MM.1S (cell line): ENCODE measurements around the gene SYT9.

Source experiments
- EZH2phosphoT487 ChIP-seq: fragments of 300-600 bp; sonication (generic); IDR thresholded peaks from 2 replicates; pipeline ENCODE4 v1.6.1; 2018; ENCODE audit warnings: antibody characterized with exemption, low read length
- TF ChIP-seq, protein P1 (sequence below): fragments of 300-600 bp; sonication (generic); IDR thresholded peaks from 2 replicates; pipeline ENCODE4 v1.5.1; 2016; ENCODE audit warnings: antibody characterized with exemption, low read length, mixed read lengths

DNA sequence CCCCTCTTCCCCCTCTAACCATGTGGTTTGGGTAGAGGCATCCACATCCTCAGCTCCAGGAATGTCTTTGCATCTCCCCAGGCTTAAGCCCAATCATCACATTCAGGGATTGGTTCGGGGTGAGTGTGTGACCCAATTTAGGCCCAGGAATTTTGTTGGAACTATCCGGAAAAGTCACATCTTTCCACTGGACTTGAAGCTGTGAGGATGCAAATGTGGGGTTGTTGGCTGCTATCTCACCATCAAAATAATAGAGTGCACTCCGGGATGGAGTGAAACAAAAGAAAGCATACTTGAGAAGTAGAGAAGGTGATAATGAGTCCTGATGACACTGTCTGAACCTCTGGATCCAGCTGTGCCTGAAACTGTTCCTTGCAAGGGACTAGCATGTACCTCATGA lies 199.8 kb downstream of the SYT9 start:
- no peak for TF ChIP-seq EZH2phosphoT487
- TF ChIP-seq, protein P1, sequence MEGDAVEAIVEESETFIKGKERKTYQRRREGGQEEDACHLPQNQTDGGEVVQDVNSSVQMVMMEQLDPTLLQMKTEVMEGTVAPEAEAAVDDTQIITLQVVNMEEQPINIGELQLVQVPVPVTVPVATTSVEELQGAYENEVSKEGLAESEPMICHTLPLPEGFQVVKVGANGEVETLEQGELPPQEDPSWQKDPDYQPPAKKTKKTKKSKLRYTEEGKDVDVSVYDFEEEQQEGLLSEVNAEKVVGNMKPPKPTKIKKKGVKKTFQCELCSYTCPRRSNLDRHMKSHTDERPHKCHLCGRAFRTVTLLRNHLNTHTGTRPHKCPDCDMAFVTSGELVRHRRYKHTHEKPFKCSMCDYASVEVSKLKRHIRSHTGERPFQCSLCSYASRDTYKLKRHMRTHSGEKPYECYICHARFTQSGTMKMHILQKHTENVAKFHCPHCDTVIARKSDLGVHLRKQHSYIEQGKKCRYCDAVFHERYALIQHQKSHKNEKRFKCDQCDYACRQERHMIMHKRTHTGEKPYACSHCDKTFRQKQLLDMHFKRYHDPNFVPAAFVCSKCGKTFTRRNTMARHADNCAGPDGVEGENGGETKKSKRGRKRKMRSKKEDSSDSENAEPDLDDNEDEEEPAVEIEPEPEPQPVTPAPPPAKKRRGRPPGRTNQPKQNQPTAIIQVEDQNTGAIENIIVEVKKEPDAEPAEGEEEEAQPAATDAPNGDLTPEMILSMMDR, result no peak
